Measurements from ENCODE around the gene RPTN.
A peak's percentile ranks its signal among the peaks of the same experiment; 100 is the strongest.

RPTN gene

DNA sequence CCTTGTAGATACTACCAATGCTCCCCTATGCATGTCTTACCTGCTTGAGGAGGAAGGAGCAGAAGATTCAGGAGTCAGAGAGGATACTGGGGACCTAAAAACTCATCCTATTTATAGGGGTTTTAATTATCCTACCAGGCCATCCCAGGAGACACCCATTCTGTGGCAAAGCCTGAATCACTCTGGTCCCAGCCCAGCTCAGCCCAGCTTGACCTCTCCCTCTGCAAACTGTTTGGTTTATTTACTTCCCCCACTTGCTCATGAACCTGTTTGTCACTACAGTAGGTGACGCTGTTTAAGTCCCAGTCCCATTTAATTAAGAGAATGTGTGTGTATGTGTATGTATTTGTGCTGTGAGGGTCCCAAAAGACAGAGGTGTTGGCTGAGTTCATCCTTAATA is at the start of gene RPTN:
TSS of gene RPTN (minus strand) at position 85 of the 400 bp plus-strand sequence. CDS start 1,339 bp downstream, outside the sequence.
- FAIRE-seq = no peak

DNA sequence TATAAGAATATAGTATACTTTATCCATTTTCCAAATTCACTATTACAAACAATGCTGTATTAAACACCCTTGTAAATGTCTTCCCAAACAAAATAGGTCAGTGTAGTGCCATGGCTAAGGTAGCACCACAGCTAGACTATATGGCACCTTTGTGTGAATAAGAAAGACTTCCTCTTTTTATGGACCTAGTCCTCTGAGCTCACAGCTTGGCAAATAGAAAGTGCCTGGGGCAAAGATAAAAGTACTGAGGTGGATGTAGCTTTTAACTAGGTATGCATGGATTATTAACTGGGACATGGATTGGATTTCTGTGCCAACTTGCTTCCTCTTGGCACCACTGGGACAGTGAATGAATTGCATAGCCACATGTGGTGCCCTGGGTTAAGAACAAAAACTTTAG is 40.0 kb upstream of the RPTN start:
- no peak for FAIRE-seq

- FAIRE-seq = no peak
Observed at GRCh38 chr1:152197361-152197941, 38.4 kb upstream of the RPTN start.

DNA sequence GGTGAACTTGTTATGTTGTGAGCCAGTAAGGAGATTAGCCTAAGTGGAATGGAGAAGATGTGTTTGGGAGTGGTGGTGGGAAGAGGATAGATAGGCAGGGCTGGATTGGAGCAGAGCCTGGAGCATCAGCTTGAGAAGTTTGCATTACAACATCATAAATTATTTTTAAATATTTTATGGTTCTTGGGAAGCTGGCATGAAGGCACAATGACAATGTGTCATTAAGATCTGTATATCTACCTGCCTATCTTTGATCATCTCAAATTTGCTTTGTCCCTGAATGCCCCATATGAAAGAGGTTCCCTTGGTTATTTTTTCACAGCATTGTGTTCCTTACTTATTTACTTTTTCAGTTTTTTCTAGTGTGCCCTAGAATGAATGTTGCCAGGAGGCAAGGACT is 32.7 kb upstream of the RPTN start:
- no peak for FAIRE-seq

- FAIRE-seq = no peak
Observed at GRCh38 chr1:152191260-152191659, 32.2 kb upstream of the RPTN start.

DNA sequence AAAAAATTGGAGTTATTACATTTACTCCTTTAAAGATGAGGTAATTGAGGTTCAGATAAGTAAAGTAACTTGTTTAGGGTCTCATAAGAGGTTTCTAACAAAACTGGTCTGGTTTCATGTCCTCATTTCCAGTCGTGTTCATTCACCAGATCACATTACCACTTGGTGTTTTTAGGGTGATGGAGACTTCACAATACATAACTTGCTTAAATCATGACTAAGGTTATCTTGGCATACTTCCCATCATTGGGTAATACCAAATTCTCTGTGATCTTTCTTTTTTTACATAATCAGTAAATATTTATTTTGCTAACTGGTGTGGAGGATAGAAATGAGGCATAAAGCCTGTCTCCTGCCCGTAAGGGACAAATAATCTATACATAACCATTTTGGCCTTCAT is 31.6 kb upstream of the RPTN start:
- no peak for FAIRE-seq

DNA sequence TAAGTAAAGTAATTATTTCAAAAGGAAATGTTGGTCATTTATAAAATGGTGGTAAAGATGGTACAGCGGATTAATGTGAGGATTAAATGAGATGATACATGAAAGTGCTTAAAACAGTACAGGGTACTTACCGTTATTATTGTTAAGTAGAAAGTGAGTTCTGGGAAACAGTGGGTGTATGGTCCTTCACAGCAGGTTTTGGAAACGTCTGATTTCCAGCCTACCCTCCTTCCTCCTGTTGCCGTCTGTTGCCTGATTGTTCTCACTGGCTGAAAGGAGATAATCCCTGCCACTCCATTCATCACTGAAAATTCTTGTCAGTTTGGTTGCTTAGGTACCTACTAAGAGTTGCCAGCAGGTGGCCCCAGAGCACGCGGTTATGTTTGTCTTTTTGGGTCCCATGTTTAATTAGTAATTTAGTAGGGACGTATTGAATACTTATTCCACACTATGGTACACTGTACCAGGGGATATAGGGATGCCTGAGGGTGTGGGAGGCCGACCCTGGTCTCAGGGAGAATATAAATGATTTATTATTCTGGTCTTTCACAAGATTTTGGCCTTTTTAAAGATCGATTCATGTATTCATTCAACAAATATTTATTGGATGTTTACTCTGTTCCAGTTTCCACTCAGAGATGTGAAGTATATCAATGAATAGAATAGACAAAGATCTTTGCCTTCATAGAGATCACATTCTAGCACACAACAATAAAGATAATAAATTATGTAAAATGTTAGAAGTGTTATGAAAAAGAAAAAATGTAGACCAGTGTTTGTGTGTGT is 30.8 kb upstream of the RPTN start:
- peak; percentile 66 for FAIRE-seq

GRCh38 chr1:152188673-152189591 is 29.9 kb upstream of the RPTN start:
- no peak for FAIRE-seq

DNA sequence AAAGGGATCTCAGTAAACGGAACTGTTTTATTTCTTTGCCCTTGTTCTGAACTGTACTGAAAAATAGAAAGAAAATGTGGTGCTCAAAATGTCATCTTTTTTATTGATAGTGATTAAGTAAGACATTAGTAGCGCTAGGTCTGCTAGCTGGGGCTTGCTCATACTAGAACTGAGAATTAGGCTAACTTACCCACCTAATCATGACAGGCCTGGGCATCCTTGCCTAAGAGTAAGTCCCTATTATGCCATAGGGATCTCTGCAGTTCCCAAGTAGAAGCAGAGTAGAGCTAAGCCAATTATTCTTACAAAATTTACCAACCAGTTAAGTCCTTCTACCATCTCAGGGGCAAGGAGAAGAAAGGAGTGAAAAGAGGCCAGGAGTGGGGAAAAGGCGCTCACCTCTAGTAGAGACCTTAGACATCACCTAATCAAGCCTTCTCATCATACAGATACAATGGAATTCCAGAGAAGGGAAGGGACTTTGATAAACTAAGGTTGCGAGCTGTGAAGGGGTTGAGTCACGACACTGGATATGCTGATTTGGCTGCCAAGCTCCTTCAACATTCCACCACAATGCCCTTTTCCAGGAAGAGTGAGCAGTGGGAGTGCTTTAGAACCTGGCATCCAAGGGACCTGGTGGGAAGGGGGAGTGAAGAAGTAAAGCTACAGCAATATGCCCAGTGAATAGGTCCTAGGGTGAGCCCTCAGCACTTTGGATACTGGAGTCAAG is 27.7 kb upstream of the RPTN start:
- no peak for FAIRE-seq

- peak; percentile 78 for FAIRE-seq
Observed at GRCh38 chr1:152185544-152186391, 26.7 kb upstream of the RPTN start.

DNA sequence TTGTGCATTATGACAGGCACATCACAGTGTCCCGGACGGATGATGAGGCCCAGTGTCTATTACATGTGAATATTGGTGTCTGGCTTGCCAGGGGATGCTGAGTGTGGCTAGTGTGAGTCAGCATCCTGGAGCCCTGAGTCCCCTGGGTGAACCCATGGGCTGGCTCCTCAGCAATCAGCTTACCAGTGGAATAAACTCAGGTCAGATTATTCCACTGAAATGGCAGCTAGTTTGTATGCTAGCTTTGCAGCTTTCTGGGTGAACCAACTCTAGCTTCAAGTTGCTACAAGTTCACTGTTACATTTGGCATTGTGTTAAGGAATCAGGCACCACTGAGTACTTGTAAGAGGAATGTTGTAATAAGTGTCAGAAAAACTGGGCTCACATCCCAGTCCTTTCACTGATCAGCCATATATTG is 23.9 kb upstream of the RPTN start:
- FAIRE-seq = no peak

- FAIRE-seq = peak; percentile 66
Observed at GRCh38 chr1:152182431-152182830, 23.4 kb upstream of the RPTN start.

DNA sequence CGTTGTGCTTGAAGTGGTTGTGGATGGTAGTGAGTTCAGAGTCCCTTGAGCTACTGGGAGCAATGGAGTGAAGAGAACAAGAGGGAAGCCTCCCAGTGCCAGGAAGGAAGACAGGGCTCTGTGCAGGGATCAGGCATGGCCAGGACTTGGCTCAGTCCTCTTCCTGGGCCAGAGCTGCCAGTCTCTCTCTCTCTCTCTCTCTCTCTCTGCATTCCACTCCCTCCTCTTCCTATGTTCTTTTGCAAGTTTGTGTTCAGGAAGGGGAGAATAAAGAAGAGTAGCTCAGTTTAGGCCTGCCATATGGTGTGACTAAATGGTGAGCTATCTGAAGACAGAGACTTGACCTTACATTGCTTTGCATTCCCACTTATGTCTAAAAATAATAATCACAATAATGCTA is 20.5 kb upstream of the RPTN start:
- no peak for FAIRE-seq

DNA sequence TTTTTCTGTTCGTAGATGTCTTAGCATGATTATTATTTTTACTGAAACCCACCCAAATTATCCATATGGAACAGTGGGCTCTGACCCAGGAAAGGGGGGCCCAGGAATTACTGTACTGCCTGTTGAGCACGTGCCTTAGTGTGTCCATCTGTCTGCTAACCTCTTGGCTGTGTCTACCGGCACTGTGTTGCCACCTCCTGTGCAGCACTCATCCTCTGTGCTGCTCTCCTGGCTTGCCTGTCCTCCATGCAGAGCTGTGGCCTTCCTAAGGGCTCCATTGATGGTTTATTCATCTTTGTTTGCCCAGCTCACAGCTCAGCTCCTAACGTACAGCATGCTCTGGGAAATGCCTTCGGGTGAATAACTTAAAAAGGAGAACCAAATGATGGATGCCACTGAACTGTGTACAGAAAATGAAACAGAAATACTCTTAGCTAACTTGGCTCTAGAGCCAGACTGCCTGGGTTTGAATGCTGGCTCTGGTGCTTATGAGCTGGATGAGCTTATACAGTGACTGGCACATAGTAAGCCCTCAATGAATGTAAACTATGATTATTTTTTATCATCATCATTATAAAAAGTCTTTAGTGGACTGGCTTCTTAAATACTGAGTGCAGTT is 11.4 kb upstream of the RPTN start:
- FAIRE-seq = no peak

GRCh38 chr1:152169366-152170025 is 10.5 kb upstream of the RPTN start:
- no peak for FAIRE-seq

GRCh38 chr1:152168535-152168868 is 9.5 kb upstream of the RPTN start:
- FAIRE-seq = no peak

DNA sequence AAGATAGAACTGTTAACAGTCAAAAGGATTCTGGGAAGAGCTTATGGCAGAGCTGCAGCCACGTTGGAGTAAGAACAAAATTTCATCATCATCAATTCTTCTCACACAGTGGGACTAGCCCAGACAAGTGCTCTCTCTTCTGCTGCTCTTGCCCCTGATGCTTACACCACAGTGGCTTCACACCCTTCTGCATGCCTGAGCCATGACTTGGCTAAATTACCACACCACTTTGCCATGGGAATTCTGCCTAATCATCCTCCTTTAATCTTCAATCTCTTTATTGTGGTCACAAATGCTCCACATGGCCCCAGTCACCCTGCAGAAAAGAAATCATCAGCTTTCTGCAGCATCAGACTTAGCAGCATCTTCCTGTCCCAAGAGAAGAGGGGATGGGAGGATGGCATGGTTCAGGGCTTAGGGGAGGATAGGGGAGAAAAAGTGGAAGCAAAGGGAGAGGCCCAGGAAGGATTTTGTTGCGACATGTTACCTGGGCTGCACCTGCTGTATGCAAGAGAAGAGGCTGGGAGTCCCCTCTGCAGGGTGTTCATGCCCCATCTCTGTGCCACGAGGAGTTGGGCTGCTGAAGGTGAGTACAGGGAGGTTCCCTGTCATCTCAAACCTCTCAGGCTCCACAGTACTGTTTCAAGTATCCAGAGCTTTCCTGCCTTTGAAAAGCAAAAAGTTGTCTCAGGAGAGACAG is 9.0 kb upstream of the RPTN start:
- no peak for FAIRE-seq

- no peak for FAIRE-seq
Observed at GRCh38 chr1:152166966-152167365, 7.9 kb upstream of the RPTN start.

- FAIRE-seq = no peak
Observed at GRCh38 chr1:152165286-152166077, 6.5 kb upstream of the RPTN start.
